ENCODE results near the gene OGA.

OGA gene

GRCh38 chr10:101834341-101834740 lies 16.1 kb upstream of the OGA start:
- no peak for DNase-seq

- DNase-seq, result no peak
Observed at GRCh38 chr10:101833466-101833865, 15.2 kb upstream of the OGA start.

DNA sequence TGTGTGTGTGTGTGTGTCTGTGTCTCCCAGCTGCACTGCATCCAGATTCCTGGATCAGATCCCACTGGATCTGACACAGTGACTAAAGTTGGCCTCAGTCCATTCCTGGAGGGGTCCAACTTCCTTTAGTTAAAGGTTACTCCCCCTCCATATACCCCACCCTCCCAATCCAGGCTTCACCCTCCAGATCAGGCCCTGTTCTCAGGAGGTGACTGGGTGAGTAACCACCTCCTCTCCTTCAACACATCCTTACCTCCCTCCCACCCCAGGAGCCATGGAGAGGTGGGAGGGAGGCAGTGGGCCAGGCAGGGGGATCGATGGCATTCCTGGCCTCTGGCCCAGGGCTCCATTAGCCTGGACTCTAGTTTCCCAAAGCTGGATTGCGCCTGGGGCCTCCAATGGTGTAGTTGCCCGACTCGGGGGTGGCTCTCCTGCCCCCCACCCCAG lies 14.1 kb upstream of the OGA start:
- DNase-seq, result no peak

DNA sequence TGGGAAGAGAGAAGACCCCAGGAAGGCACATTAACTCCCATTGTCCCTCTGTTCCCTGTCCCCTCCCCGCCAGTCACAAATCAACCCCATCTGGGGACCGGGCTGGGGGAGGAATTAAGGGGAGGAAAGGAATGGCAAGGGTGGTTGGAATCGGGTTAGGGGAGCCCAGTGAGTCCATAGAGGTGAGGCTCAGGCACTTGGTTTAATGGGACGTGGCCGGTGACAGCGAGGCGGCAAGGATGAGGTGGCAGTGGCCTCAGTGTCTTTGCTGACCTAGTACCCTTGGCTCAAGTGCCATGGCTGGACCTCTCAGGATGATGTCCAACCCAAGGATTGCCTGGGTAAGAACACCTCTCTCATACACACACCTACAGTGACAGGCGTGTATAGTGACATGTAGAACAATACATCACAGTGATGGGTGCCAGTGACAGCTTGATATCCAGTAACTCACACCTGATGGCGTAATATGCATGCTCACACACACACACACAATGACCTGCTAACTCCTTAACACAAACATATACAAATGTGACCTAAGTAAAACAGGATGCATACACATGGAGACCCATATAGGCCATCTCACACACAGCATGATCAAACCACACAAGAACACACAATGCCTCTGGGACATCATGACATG lies 13.0 kb upstream of the OGA start:
- DNase-seq, result no peak

DNA sequence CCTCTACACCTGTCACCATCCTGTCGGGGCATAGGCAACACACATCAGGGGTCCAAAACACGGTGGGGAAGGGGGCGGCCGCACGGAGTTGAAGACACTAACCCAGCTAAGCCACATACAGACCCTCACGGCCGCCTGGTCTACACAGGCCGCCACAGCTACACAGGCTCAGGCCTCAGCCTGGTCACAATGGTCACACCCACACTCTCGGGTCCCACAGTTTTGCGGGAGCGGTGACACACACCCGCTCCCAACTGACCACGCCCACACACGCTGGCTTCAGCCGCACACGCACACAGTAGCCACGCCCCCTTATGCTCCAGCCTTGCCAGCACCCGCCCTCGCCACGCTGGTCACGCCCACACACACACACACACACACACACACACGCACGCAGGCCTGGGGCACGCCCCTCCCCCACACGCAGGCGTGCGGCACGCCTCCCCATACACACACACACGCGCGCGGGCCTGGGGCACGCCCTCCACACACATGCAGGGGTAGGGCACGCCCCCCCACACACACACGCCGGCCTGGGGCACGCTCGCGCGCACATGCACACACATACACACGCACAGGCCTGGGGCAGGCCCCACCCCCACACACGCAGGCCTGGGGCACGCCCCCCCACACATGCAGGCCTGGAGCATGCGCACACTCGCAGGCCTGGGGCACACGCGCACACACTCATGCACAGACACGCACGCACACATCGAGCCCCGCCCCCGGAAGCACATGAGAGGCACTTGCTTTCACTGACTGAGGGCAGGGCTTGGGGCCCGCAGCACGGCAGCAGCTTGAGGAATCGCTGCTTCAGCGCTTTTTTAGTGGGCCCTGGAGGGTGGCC lies 12.3 kb upstream of the OGA start:
- DNase-seq, result peak; percentile 87 to 97 (median 90)

GRCh38 chr10:101829561-101830315 lies 11.5 kb upstream of the OGA start:
- DNase-seq, result peak; percentile 26 to 55 (median 52)

GRCh38 chr10:101828766-101829551 lies 10.7 kb upstream of the OGA start:
- DNase-seq, result no peak

DNA sequence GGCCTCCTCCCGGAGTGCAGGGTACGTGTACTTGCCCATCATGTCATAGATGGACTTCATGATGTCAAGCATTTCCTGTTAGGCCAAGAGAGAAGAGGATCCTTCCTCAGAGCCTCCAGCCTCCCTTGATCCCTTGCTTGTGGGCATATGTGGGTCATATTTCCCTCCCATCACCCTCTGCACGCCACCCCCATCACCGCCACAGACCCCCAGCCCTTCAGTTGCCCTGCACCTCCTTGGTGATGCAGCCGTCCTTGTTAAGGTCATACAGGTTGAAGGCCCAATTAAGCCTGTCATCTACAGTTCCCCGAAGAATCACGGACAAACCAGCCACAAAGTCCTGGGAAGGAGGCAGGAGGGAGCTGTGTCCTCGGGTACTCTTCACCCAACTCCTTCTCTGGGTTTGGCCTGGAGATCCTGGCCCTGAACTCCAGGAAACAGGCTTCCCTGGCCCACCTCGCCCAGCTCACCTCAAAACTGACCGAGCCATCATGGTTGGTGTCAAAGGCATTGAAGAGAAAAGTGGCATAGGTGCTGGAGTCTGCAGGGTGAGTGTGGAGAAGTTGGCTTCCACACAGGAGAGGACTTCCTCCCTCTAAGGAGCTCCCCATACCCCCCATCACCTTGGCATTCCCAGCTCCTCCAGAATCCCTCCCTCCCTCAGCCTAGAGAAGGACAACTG lies 9.8 kb upstream of the OGA start:
- no peak for DNase-seq

GRCh38 chr10:101826852-101827434 lies 8.7 kb upstream of the OGA start:
- DNase-seq, result no peak

- DNase-seq, result no peak
Observed at GRCh38 chr10:101824736-101825135, 6.5 kb upstream of the OGA start.

GRCh38 chr10:101818872-101819633 lies 809 bp upstream of the OGA start:
- DNase-seq, result no peak

- peak in 2 of 4 experiments; percentile 31 to 40 for DNase-seq
Observed at GRCh38 chr10:101817337-101818118, 716 bp downstream of the OGA start.

DNA sequence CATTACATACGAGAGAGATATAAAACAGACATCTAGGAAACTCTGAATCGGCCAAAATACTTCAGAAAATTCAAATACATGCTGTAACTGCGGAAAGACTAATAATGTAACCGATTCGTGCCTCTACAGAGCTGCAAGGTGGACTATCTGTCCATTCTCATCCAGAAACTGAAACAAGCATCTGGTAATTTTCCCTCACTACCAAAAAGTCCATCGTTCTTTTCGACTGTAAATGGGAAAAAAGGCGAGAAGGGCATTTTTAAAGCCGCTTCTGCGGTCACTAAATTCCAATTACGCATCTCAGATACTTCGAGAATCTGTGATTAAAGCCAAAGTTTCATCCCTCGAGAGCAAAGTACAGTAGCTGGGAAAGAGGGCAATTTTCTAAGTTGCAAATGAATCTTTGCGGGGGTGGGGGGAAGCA lies 1.3 kb downstream of the OGA start:
- no peak for DNase-seq

GRCh38 chr10:101816376-101816775 lies 1.9 kb downstream of the OGA start:
- DNase-seq, result no peak

DNA sequence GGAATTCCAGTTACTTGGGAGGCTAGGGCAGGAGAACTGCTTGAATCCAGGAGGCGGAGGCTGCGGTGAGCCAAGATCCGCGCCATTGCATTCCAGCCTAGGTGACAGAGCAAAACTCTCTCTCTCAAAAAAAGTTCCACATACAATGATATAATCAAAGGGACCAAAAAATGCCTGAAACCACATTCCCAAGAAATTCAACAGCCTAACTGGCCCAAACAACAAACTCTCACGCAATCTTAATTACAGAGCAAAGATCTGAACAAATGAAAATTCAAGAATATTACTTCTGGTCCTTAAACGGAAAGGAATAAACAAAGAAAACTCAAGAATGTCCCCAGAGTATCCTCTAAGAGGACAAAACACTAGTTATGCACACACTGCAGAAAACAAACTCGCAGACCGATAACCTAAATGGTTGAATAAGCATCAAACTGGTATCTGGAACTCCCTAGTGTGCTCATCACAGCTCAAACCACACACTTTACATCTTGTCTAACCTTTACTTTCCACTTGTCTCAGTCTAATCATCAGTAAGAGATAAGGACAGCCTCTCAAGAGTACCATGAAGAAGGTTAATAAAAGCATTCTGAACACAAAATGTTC lies 3.7 kb downstream of the OGA start:
- no peak for DNase-seq

DNA sequence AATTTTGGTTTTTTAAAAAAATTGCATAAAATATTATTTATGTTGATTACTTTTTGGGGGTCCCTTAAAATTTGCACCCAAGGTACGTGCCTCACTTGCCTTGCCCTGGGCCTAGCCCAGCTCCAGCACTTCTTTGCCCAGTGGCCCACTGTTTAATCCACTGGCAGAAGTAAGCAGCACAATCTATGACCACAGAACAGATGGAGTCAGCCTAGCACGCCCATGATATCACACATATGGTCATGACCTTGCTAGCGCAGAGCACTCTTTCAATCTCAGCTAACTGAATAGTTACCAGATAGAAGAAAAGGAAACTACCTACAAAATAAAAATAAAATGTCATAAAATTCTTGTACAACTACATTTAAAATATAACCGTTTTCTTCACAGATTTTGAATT lies 5.6 kb downstream of the OGA start:
- no peak for DNase-seq

DNA sequence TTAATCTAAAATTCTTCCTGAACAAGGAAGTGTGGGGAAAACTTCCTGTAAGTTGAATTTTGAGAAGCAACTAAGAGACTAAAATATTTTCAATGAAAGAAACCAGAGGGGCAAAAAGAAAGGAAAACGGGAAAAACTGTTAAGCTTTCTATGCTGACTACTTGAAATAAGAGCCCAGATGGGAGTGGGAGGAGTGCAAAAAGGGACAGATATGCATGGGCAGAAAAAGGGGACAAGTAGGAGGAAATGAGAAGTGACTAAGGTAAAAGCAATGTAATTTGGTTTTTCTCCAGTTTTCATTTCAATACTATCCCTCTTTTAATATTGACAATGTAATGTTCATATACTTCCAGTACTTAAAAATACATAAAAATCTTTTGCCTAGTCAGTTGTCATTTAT lies 11.1 kb downstream of the OGA start:
- DNase-seq, result no peak

DNA sequence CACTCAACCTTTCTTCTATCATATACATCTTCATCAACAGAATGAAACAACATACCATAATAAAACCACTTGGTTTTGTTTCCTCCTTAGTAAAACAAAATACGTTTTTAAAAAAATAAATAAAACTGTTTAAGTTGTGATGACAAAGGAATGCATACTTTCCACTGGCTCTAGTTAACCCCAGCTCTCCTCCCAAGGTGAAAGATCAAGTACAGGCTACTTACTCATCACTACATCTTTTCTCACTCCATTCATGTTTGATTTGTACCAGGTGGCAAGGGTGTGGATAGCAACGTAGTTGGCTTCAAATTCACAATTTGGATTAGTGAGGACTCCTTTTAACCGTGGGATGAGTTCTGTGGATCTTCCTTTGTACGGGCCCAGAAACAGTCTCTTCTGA lies 14.7 kb downstream of the OGA start:
- no peak for DNase-seq

DNA sequence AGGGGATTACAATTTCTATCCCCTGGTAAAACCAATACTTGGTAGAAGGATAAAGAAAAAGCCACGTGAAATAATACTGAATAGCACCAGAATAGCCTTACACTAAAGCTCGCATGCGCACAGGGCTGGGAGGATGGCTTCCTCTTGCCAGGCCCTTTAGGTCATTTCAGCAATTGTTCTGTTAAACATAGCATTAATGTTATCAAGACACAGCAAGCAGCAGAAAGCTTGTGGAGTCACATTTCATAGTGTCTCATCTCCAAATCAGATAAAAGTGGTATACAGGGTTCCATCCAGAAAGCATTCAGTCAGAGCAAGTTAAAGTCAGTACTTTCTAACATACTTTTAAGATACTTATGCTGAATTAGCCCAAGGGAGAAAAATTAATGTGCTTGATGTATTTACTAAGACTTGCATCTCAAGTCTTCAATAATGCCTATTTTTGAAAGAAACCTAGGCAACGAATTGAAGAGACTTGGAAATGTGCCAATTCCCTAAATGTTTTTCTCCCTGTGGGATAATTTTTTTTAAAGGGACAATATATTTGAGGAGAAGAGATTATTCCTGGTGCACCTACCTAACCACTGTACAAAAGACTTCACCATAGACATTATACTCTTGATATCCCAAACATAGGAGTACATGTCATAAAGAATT lies 20.7 kb downstream of the OGA start:
- no peak for DNase-seq

Measured in activated CD4-positive, CD25-positive, alpha-beta regulatory T cell (primary cell).